ENCODE results near the gene EFEMP2. TPM values are rescaled to one million over a fixed set of nuclear protein-coding genes. Genes with fewer than 3 reads are reported as not detected.
"Not testable (repeated sequence)": the region's sequence is repeated elsewhere in the genome, so short reads cannot be mapped to it uniquely, and the experiment has no call there.

Gene EFEMP2
- total RNA-seq, 1 experiment from 2014 or later = 35.8 TPM

- in situ Hi-C loops (cut with HindIII; ENCODE audit: low sequenced_read_pairs) = no loop called here
- no peak for DNase-seq (ENCODE audit: low spot score)
These were observed 31.1 kb upstream of the EFEMP2 start for GRCh38 chr11:65903715-65904114.

- DNase-seq (ENCODE audit: low spot score) = no peak
- in situ Hi-C loops (cut with HindIII; ENCODE audit: low sequenced_read_pairs) = no loop called here
These were observed 30.5 kb upstream of the EFEMP2 start for GRCh38 chr11:65903068-65903481.

GRCh38 chr11:65900899-65901180, 28.2 kb upstream of the EFEMP2 start:
- DNase-seq (ENCODE audit: low spot score) = no peak
- in situ Hi-C loops (cut with HindIII; ENCODE audit: low sequenced_read_pairs) = no loop called here

GRCh38 chr11:65900125-65900898, 27.7 kb upstream of the EFEMP2 start, which contains the start of gene FOSL1:
FOSL1 (minus strand) TSS chr11:65900388; CDS start chr11:65900339, 49 bp downstream.
- in situ Hi-C loops (cut with HindIII; ENCODE audit: low sequenced_read_pairs) = no loop called here

GRCh38 chr11:65899356-65900124, 26.9 kb upstream of the EFEMP2 start:
- DNase-seq (ENCODE audit: low spot score) = no peak
- in situ Hi-C loops (cut with HindIII; ENCODE audit: low sequenced_read_pairs) = no loop called here

More at GRCh38 chr11:65900125-65900898, 27.7 kb upstream of the EFEMP2 start, which contains the start of gene FOSL1:
- DNase-seq (ENCODE audit: low spot score) = peak; percentile 77

GRCh38 chr11:65898656-65899355, 26.2 kb upstream of the EFEMP2 start:
- in situ Hi-C loops (cut with HindIII; ENCODE audit: low sequenced_read_pairs) = no loop called here
- no peak for DNase-seq (ENCODE audit: low spot score)

GRCh38 chr11:65897020-65897471, 24.4 kb upstream of the EFEMP2 start:
- in situ Hi-C loops (cut with HindIII; ENCODE audit: low sequenced_read_pairs) = no loop called here

GRCh38 chr11:65896034-65896999, 23.7 kb upstream of the EFEMP2 start:
- in situ Hi-C loops (cut with HindIII; ENCODE audit: low sequenced_read_pairs) = no loop called here
- no peak for DNase-seq (ENCODE audit: low spot score)

More at GRCh38 chr11:65897020-65897471, 24.4 kb upstream of the EFEMP2 start:
- DNase-seq (ENCODE audit: low spot score) = no peak

GRCh38 chr11:65895482-65895981, 22.9 kb upstream of the EFEMP2 start:
- in situ Hi-C loops (cut with HindIII; ENCODE audit: low sequenced_read_pairs) = no loop called here
- no peak for DNase-seq (ENCODE audit: low spot score)

GRCh38 chr11:65894034-65894591, 21.5 kb upstream of the EFEMP2 start:
- in situ Hi-C loops (cut with HindIII; ENCODE audit: low sequenced_read_pairs) = no loop called here
- no peak for DNase-seq (ENCODE audit: low spot score)

GRCh38 chr11:65892661-65893317, 20.2 kb upstream of the EFEMP2 start:
- in situ Hi-C loops (cut with HindIII; ENCODE audit: low sequenced_read_pairs) = no loop called here
- DNase-seq (ENCODE audit: low spot score) = peak; percentile 37

- DNase-seq (ENCODE audit: low spot score) = peak; percentile 40
- in situ Hi-C loops (cut with HindIII; ENCODE audit: low sequenced_read_pairs) = not testable (repeated sequence)
These were observed 19.5 kb upstream of the EFEMP2 start for GRCh38 chr11:65892137-65892540.

GRCh38 chr11:65891219-65892136, 18.9 kb upstream of the EFEMP2 start:
- in situ Hi-C loops (cut with HindIII; ENCODE audit: low sequenced_read_pairs) = no loop called here
- DNase-seq (ENCODE audit: low spot score) = peak; percentile 32

- DNase-seq (ENCODE audit: low spot score) = peak; percentile 98
- in situ Hi-C loops (cut with HindIII; ENCODE audit: low sequenced_read_pairs) = no loop called here
These were observed 18.0 kb upstream of the EFEMP2 start, which contains the start of gene CCDC85B for GRCh38 chr11:65890324-65891218. CCDC85B (plus strand) TSS chr11:65890673; CDS start chr11:65890784, 111 bp downstream.

GRCh38 chr11:65888163-65888814, 15.7 kb upstream of the EFEMP2 start, which contains the start of gene FIBP:
FIBP (minus strand) TSS chr11:65888471; CDS start chr11:65888418, 53 bp downstream.
- DNase-seq (ENCODE audit: low spot score) = peak; percentile 98
- in situ Hi-C loops (cut with HindIII; ENCODE audit: low sequenced_read_pairs) = no loop called here
